T-helper 2 cell (primary cell): ENCODE measurements around the gene TTC28.
"Not testable (repeated sequence)": the region's sequence is repeated elsewhere in the genome, so short reads cannot be mapped to it uniquely, and the experiment has no call there.

Source experiments
- DNase-seq, 5 experiments: peaks; one replicate each; pipeline versions ENCODE4 v3.0.0 to v3.0.0-alpha.2; 2012 to 2022

TTC28 gene

GRCh38 chr22:28600546-28601143 lies 79.0 kb downstream of the TTC28 start:
- DNase-seq, result peak in 2 of 5 experiments; percentile 33 to 56

GRCh38 chr22:28599693-28600092 lies 79.9 kb downstream of the TTC28 start:
- no peak for DNase-seq

DNA sequence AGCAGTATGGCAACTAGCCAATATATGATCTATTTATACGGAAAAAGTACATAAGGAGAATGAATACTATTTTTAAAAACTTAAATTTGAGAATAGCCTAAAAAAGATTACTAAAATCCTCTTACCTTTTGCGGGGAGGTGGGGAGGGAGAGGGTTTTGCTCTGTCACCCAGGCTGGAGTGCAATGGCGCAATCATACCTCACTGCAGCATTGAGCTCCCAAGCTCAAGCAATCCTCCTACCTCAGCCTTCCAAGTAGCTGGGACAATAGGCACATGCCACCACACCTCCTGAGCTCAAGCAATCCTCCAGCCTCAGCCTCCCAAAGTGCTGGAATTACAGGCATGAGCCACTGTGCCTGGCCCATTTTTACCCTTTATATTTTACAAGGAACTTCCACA lies 82.0 kb downstream of the TTC28 start:
- DNase-seq, result no peak

DNA sequence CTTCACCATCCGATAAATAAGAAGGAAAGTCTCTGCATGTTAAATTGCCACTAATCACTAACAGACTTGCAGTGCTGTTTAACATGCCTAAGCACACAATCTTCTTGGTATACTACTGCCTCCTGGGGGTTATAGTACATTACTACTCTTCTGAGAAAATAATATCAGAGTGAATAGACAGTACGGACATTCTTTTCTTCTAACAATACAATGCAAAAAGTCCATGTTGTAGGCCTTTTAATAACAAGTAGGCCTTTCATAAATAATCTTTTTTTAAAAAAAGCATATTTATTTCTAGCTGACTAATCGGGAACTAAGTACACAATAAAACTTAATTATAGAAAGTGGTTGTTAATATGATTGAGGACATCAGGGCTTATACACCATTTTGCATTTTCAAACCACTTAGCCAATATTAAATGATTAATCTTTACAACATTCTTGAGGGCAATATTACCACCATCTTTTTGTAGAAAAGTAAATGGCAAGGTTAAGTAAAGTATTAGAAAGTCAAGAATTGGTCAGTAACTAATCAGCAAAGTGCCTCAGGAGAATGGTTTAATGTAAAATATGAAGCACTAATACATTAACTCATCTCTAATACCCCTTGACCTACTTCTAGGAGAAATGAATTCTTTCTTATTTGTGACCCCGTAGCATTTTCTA lies 84.7 kb downstream of the TTC28 start:
- peak in 1 of 5 experiments; percentile 43 for DNase-seq

DNA sequence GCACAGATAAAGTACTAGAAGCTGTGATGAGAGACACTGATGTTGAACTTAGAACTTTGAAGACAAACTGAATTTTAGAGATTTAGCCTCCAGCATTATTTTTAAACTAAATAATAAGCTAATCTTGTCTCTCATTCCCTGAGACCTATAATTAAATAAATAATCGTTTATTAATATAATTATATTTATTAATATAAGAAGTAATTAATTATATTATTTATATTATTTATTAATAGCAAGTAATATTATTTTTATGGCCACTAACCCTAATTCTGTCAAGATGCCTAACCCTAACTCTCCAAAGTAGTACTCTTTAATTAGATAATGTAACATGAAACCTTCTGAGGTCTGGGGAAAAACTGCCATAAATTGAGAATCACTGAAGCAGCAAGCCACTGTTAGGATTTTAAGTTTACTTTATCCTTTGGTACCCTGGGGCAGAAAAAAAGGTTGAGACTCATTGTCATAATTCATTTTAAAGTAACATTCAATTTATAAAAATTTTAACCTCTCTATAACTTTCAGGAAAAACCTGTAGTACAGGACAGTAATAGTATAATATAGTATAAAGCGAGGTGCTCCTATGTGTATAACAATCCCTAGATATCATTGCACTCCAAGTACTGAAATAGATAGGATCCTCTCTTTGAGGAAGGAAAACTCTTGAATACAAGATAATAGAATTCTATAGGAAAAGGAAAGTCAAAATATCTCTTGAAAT lies 85.4 kb downstream of the TTC28 start:
- DNase-seq, result no peak

DNA sequence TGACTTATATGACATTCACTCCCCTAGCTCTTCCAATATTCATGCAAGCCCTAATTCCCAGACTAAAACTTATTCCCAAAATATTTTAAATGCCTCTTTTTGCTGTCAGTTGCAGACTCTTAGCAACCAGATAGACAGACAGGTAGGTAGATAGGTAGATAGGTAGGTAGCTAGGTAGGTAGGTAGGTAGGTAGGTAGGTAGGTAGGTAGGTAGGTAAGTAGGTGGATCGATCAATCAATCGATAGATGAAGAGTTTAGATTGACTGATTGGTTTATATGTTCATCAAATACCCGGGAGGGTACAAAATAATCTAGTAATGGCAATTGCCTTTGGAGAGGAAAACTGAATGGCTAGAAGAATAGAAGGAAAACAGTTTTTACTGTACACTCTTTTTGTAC lies 86.3 kb downstream of the TTC28 start:
- DNase-seq, result no peak

- DNase-seq, result no peak
Observed at GRCh38 chr22:28589102-28589750, 90.4 kb downstream of the TTC28 start.

DNA sequence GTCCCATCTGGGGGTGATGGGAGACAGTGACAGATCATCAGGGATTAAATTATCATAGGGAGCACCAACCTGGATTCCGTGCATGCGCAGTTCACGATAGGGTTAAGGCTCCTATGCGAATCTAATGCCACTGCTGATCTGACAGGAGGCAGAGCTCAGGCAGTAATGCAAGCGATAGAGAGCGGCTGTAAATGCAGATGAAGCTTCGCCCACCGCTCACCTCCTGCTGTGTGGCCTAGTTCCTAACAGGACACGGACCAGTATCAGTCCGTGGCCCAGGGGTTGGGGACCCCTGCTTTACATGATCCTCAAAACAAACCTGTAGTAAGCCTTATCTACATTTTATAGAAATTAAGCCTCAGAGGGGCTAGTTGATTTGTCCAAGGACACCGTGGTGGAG lies 94.3 kb downstream of the TTC28 start:
- DNase-seq, result no peak

- no peak for DNase-seq
Observed at GRCh38 chr22:28582806-28583205, 96.8 kb downstream of the TTC28 start.

GRCh38 chr22:28581016-28581415 lies 98.6 kb downstream of the TTC28 start:
- DNase-seq, result no peak

DNA sequence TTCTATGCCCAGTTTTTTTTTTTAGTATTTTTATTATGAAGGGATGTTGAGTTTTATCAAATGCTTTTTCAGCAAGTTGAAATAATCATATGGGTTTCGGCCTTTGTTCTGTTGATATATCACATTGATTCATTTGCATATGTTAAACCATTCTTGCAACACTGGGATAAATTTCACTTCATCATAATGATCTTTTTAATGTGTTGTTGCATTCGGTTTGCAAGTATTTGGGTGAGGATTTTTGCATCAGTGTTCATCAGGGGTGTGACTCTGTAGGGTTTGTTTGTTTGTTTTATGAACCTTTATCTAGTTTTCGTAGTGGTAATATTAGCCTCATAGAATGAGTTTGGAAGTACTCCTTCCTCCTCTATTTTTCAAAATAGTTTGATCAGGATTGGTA lies 103.5 kb downstream of the TTC28 start:
- DNase-seq, result no peak

DNA sequence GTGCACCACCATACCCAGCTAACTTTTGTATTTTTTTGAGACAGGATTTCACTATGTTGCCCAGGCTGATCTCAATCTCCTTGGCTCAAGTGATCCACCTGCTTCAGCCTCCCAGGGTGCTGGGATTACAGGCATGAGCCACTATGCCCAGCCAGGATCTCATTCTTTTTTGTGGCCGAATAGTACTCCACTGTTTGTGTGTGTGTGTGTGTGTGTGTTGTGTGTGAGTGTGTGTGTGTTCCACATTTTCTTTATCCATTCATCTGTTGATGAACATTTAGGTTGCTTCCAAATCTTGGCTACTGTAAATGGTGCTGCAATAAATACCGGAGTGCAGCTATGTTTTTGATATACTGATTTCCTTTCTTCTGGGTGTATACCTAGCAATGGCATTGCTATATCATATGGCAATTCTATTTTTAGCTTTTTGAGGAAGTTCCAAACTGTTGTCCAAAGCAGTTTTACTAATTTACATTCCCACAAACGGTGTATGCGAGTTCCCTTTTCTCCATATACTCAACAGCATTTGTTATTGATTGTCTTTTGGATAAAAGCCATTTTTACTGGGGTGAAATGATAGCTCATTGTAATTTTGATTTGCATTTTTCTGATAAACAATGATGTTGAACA lies 105.4 kb downstream of the TTC28 start:
- no peak for DNase-seq

DNA sequence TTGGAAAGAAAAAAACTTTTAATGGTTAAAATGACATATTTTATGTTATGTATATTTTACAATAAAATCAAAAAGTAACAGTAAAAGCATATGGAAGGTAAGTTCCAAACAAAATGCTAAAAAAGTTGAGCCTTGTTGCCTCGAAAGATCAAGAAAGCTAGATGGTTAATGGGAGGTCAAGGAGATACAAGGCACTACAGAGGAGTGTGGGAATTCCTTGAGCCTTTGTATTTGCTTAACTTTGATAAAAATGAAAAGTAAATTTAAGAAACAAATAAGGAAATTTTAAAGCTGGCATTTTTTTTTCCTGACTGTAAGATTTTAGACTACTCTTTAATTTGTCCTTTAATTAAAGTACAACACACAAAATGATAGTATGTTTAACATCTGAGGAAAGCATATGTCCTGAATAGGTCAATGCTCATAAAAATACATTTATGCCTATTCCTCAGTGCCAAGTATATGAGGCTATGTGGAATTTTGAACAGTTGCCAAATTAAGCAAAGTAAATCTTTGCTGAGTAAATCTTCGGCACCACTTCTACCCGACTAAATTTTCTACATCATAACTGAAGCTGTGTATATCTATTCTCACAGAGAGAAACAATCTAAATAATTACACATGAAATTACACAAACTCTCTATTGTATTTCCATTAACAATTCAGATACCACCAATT lies 108.8 kb downstream of the TTC28 start:
- no peak for DNase-seq

- not testable (repeated sequence) for DNase-seq
Observed at GRCh38 chr22:28568974-28569373, 110.7 kb downstream of the TTC28 start.

DNA sequence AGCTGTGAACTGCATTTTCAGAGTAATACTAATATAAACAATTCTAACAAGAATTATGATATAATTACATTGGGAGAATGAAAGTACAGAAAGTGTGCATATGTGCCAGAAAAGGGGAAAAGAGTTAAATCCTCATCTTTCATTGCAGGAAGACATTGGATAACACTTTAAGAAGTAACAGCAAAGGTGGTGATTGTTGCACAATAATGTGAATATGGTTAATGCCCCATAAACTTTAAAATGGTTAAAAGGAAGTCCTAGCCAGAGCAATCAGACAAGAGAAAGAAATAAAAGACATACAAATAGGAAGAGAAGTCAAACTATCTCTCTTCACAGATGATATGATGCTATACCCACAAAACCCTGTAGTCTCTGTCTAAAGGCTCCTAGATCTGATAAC lies 111.5 kb downstream of the TTC28 start:
- no peak for DNase-seq

- DNase-seq, result not testable (repeated sequence)
Observed at GRCh38 chr22:28566920-28567499, 112.6 kb downstream of the TTC28 start.

GRCh38 chr22:28563636-28564035 lies 116.0 kb downstream of the TTC28 start:
- no peak for DNase-seq

- no peak for DNase-seq
Observed at GRCh38 chr22:28562324-28562723, 117.3 kb downstream of the TTC28 start.

GRCh38 chr22:28560743-28561101 lies 118.9 kb downstream of the TTC28 start:
- not testable (repeated sequence) for DNase-seq

GRCh38 chr22:28560046-28560742 lies 119.4 kb downstream of the TTC28 start:
- DNase-seq, result no peak

DNA sequence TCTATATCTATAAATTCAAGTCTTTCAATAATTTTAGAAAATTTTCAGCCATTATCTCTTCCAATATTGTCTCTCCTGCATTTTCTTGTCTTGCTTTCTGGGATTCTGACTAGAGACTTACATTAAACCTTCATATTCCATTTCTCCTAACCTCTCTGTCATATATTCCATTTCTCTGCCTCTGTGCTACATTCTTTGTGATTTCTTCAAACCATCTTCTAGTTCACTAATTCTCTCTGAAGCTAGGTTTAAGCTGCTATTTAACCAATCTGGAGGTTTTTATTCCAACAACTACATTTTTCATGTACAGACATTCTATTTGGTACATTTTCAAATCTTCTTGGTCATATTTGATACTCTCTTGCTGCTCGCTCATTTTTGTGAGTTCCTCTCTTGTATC lies 122.5 kb downstream of the TTC28 start:
- no peak for DNase-seq
